ENCODE results near the gene CD99.
"Not testable (repeated sequence)": the region's sequence is repeated elsewhere in the genome, so short reads cannot be mapped to it uniquely, and the experiment has no call there.

Gene CD99

DNA sequence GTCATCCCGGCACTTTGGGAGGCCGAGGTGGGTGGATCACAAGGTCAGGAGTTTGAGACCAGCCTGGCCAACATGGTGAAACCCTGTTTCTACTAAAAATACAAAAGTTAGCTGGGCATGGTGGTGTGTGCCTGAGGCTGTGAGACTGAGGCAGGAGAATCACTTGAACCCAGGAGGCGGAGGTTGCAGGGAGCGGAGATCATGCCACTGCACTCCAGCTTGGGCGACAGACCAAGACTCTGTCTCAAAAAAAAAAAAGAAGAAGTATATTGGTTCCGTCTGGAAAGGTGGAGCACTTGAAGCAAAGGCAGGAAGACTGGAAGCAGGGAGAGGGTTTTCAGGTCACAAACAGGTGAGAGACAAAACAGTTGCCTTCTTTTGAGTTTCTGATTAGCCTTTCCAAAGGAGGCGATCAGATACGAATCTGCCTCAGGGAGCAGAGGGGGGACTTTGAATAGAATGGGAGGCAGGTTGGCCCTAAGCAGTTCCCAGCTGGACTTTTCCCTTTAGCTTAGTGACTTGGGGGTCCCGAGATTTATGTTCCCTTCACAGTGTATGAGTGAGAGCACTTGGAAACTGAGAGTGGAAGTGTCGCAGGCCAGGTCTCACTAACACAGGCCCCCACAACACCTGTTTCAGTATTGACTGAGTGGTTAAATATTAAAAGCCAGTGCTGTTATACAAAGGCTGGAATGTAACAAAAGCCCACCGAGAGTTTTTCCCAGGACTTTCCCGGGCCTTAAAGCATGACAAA is 89.6 kb downstream of the CD99 start:
- DNase-seq = not testable (repeated sequence)

- DNase-seq = no peak
Observed at GRCh38 chrX:2781226-2781571, 90.1 kb downstream of the CD99 start.

DNA sequence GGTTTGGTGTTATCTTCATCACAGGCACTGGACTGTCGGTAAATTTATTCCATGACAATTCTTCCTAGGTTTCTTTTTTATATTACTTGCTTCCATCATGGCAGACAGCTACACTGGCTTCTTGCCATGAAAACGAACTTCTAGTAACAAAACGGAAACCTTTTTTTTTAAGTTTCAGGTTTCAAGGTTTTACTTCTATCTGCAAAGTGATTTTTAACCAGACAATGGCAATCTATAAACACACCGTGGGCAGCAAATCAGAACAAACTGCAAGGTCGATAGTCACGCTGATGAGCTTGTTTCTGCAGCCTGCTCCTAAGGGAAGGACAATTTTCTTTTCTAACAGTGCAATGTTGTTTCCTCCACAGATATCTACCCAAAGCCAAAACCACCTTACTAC is 90.6 kb downstream of the CD99 start:
- DNase-seq = no peak

- DNase-seq = no peak
Observed at GRCh38 chrX:2782171-2782570, 91.1 kb downstream of the CD99 start.

- no peak for DNase-seq
Observed at GRCh38 chrX:2782778-2783177, 91.7 kb downstream of the CD99 start.

DNA sequence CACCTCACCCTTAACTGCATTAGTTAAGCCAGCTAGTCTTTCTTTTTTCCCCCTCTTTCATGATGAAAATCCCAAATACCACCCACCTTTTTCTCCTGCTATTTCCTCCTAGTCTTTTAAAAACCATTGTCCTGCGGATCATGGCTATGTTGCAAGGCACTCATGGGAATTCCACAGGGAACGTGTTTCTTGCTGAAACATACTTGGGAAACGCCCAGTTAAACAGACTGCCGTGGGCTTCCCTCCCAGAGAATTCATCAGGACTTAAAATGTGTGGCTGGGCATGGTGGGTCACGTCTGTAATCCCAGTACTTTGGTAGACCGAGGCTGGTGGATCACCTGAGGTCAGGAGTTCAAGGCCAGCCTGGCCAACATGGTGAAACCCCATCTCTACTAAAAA is 92.9 kb downstream of the CD99 start:
- DNase-seq = no peak

DNA sequence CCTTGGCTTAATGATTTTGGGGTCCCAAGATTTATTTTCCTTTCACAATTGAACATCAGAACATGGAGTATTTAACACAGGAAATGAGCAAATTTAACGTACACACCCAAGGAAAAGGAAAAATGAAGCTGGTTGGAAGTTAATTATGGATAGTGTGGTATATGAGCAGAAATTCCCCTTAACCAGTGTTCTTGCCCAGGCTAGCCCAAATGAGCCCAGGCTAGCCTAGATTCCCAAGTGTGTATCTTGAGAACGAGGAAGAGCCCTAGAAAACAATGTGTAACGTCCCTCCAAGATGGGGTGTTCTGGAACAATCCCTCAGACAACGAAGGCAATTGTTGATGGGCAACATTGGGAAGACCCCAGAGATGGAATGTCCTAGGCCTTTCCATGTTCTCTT is 94.4 kb downstream of the CD99 start:
- DNase-seq = no peak

DNA sequence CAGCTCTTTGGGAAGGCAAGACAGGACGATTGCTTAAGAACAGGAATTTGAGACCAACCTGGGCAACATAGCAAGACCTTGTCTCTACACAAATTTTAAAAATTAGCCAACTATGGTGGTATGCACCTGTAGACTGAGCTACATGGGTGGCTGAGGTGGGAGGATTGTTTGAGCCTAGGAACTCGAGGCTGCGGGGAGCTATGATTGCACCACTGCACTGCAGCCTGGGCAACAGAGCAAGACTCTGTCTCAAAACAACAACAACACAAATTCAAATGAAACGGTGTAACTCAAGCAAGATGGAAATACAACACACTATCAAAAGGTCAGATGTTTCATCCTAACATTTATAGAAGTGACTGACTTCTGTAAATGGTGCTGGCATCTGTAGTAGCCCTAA is 97.9 kb downstream of the CD99 start:
- DNase-seq = no peak

- no peak for DNase-seq
Observed at GRCh38 chrX:2789569-2789968, 98.5 kb downstream of the CD99 start.

All from NCI-H1048 (cell line).